ENCODE data around the gene SESN2.

The SESN2 gene

GRCh38 chr1:28329395-28330153 is 70.3 kb downstream of the SESN2 start:
- DNase-seq (ENCODE audit: low read depth in 2 of 2) = peak in 1 of 2 donors; percentile 17
